H1 (cell line): ENCODE measurements around the gene SLC25A47. TPM values are rescaled to one million over a fixed set of nuclear protein-coding genes. Genes with fewer than 3 reads are reported as not detected.

Source experiments
- CTCF ChIA-PET: fragments of 300-600 bp; sonication (Branson Sonifier 250); formaldehyde crosslinking; loops from one replicate; lab custom pipeline; 2021; ENCODE audit not compliant: partially characterized antibody; lab: Charles Lee
- POLR2A ChIA-PET: fragments of 300-600 bp; sonication (Branson Sonifier 250); formaldehyde crosslinking; loops from one replicate; lab custom pipeline; 2021; ENCODE audit warnings: inconsistent platforms; ENCODE audit not compliant: partially characterized antibody; lab: Charles Lee
- DNase-seq, 2 experiments: peaks; one replicate each; pipeline versions ENCODE4 v3.0.0 to v3.0.0-alpha.2; 2010 to 2022; ENCODE audit warnings: low spot score in 2 of 2, low read depth in 1 of 2, mixed read lengths in 1 of 2
- FAIRE-seq: peaks from 2 replicates; lab custom pipeline; 2011; peaks lifted over from hg19 to GRCh38; lab: Jason Lieb, UNC
- H2AFZ ChIP-seq: 2 replicates; pipeline ENCODE4 v1.8.1; 2012; ENCODE audit warnings: low read length, inconsistent platforms
- H2AK5ac ChIP-seq: 2 replicates; pipeline ENCODE4 v1.6.1; 2013; ENCODE audit warnings: low read depth, low read length
- H2BK120ac ChIP-seq: replicated peaks from 2 replicates; pipeline ENCODE3; 2013; ENCODE audit warnings: low read depth, low read length, inconsistent platforms
- H2BK12ac ChIP-seq: 2 replicates; pipeline ENCODE4 v1.6.1; 2013; ENCODE audit warnings: low read depth, low read length
- H2BK15ac ChIP-seq: 2 replicates; pipeline ENCODE4 v1.6.1; 2013; ENCODE audit warnings: low read length
- H2BK20ac ChIP-seq: 2 replicates; pipeline ENCODE4 v1.6.1; 2013; ENCODE audit warnings: low read length
- H2BK5ac ChIP-seq: 2 replicates; pipeline ENCODE4 v1.6.1; 2013; ENCODE audit warnings: low read depth, low read length
- H3K14ac ChIP-seq: 2 replicates; pipeline ENCODE4 v1.6.1; 2013; ENCODE audit warnings: inconsistent platforms; ENCODE audit not compliant: insufficient read length
- H3K18ac ChIP-seq: 2 replicates; pipeline ENCODE4 v1.6.1; 2013; ENCODE audit warnings: low read length; ENCODE audit errors: extremely low read depth
- H3K23ac ChIP-seq: 2 replicates; pipeline ENCODE4 v1.6.1; 2013; ENCODE audit warnings: inconsistent platforms; ENCODE audit not compliant: insufficient read length
- H3K23me2 ChIP-seq: 2 replicates; pipeline ENCODE4 v1.6.1; 2013; ENCODE audit warnings: low read depth, low read length
- H3K27ac ChIP-seq: 2 replicates; pipeline ENCODE4 v1.6.1; 2011; ENCODE audit warnings: low read depth, low read length, inconsistent platforms
- H3K27me3 ChIP-seq, 4 experiments: replicated peaks in 1 of 4; 1 replicate in 1 of 4; 2 replicates in 3 of 4; pipeline versions ENCODE4 v1.6.1 to v1.8.1; 2011 to 2013; ENCODE audit warnings: low read length in 3 of 4, mild to moderate bottlenecking in 3 of 4, inconsistent platforms in 2 of 4, mixed read lengths in 2 of 4, moderate library complexity in 1 of 4; ENCODE audit not compliant: control insufficient read depth in 3 of 4, insufficient read depth in 3 of 4; ENCODE audit errors: extremely low read depth in 1 of 4
- H3K36me3 ChIP-seq, 4 experiments: 2 replicates each; pipeline versions ENCODE4 v1.6.1 to v1.8.1; 2011 to 2013; ENCODE audit warnings: mild to moderate bottlenecking in 4 of 4, low read length in 3 of 4, moderate library complexity in 2 of 4, control low read depth in 1 of 4, inconsistent platforms in 1 of 4; ENCODE audit not compliant: insufficient read depth in 4 of 4, control insufficient read depth in 2 of 4
- H3K4ac ChIP-seq: replicated peaks from 2 replicates; pipeline ENCODE3; 2013; ENCODE audit warnings: low read length, low read depth, mixed read lengths, inconsistent platforms; ENCODE audit not compliant: insufficient read length
- H3K4me1 ChIP-seq, 4 experiments: replicated peaks in 1 of 4; 1 replicate in 1 of 4; 2 replicates in 3 of 4; pipeline versions ENCODE4 v1.6.1 to v1.8.1; 2011 to 2013; ENCODE audit warnings: low read length in 3 of 4, inconsistent platforms in 2 of 4, mixed read lengths in 1 of 4; ENCODE audit not compliant: insufficient read depth in 4 of 4, control insufficient read depth in 3 of 4
- H3K4me2 ChIP-seq, 2 experiments: 2 replicates each; pipeline versions ENCODE4 v1.6.1 to v1.8.1; 2011 to 2013; ENCODE audit warnings: low read depth in 2 of 2, low read length in 2 of 2, control low read depth in 1 of 2, inconsistent platforms in 1 of 2, mild to moderate bottlenecking in 1 of 2; ENCODE audit not compliant: insufficient read depth in 1 of 2
- H3K4me3 ChIP-seq, 4 experiments: fragments of 200-600, 300-600 bp in 1 of 4; sonication (generic), shearing (Covaris generic), sonication (Bioruptor Twin) in 1 of 4; 2 replicates each; pipeline versions ENCODE4 v1.5.1 to v1.8.1; 2011 to 2016; ENCODE audit warnings: low read length in 4 of 4, low read depth in 3 of 4, control low read depth in 2 of 4, inconsistent platforms in 2 of 4, mild to moderate bottlenecking in 2 of 4, mixed read lengths in 1 of 4, moderate library complexity in 1 of 4; ENCODE audit not compliant: insufficient read depth in 2 of 4; ENCODE audit errors: extremely low read depth in 1 of 4
- H3K56ac ChIP-seq: replicated peaks from 2 replicates; pipeline ENCODE3; 2013; ENCODE audit warnings: low read depth, mild to moderate bottlenecking, mixed read lengths, low read length, inconsistent platforms; ENCODE audit not compliant: insufficient read length
- H3K79me1 ChIP-seq: 2 replicates; pipeline ENCODE4 v1.6.1; 2013; ENCODE audit warnings: low read depth, low read length, control low read depth
- H3K79me2 ChIP-seq, 2 experiments: 2 replicates each; pipeline versions ENCODE4 v1.6.1 to v1.8.1; 2012 to 2013; ENCODE audit warnings: low read length in 2 of 2, mild to moderate bottlenecking in 2 of 2, inconsistent platforms in 1 of 2; ENCODE audit not compliant: insufficient read depth in 2 of 2, control insufficient read depth in 1 of 2
- H3K9ac ChIP-seq, 4 experiments: replicated peaks in 1 of 4; 1 replicate in 1 of 4; 2 replicates in 3 of 4; pipeline versions ENCODE4 v1.6.1 to v1.8.1; 2011 to 2013; ENCODE audit warnings: low read depth in 3 of 4, low read length in 3 of 4, control low read depth in 2 of 4, mild to moderate bottlenecking in 2 of 4, moderate library complexity in 2 of 4, inconsistent platforms in 1 of 4; ENCODE audit errors: extremely low read depth in 1 of 4
- H3K9me3 ChIP-seq, 2 experiments: 2 replicates each; pipeline versions ENCODE4 v1.6.1 to v1.8.1; 2012 to 2013; ENCODE audit warnings: mild to moderate bottlenecking in 2 of 2, moderate library complexity in 2 of 2, control low read depth in 1 of 2, inconsistent platforms in 1 of 2, low read depth in 1 of 2, low read length in 1 of 2, mixed read lengths in 1 of 2; ENCODE audit not compliant: insufficient read depth in 2 of 2
- H4K20me1 ChIP-seq, 2 experiments: replicated peaks in 1 of 2; 2 replicates each; pipeline versions ENCODE3 to v1.8.1; 2011 to 2013; ENCODE audit warnings: inconsistent platforms in 2 of 2, low read length in 2 of 2, mild to moderate bottlenecking in 1 of 2; ENCODE audit not compliant: insufficient read depth in 2 of 2, control insufficient read depth in 1 of 2
- H4K5ac ChIP-seq: 2 replicates; pipeline ENCODE4 v1.6.1; 2013; ENCODE audit warnings: low read length, low read depth, mixed read lengths, inconsistent platforms; ENCODE audit not compliant: insufficient read length
- H4K8ac ChIP-seq: 2 replicates; pipeline ENCODE4 v1.8.0; 2013; ENCODE audit warnings: mild to moderate bottlenecking, moderate library complexity, low read length, inconsistent platforms; ENCODE audit not compliant: insufficient read depth; ENCODE audit errors: extremely low read depth
- H4K91ac ChIP-seq: replicated peaks from 2 replicates; pipeline ENCODE3; 2013; ENCODE audit warnings: low read length, mixed read lengths, inconsistent platforms; ENCODE audit not compliant: insufficient read length
- ATF2 ChIP-seq: IDR thresholded peaks from 2 replicates; pipeline ENCODE4 v1.6.1; 2012; ENCODE audit warnings: low read length, inconsistent platforms
- CEBPB ChIP-seq: IDR thresholded peaks from 2 replicates; pipeline ENCODE4 v1.6.1; 2012; ENCODE audit warnings: low read depth, low read length
- E2F6 ChIP-seq: IDR thresholded peaks from 2 replicates; pipeline ENCODE4 v1.6.1; 2012; ENCODE audit warnings: inconsistent platforms
- EGR1 ChIP-seq: IDR thresholded peaks from 2 replicates; pipeline ENCODE4 v1.6.1; 2011; ENCODE audit warnings: low read depth, low read length, borderline replicate concordance
- KDM1A ChIP-seq: fragments of 200-600, 300-600 bp; sonication (generic); IDR thresholded peaks from 2 replicates; pipeline ENCODE4 v1.7.1; 2016; ENCODE audit warnings: mild to moderate bottlenecking, low read length, borderline replicate concordance
- MAX ChIP-seq: IDR thresholded peaks from 2 replicates; pipeline ENCODE4 v1.6.1; 2012; ENCODE audit warnings: inconsistent platforms
- NRF1 ChIP-seq: IDR thresholded peaks from 2 replicates; pipeline ENCODE4 v1.6.1; 2011; ENCODE audit warnings: mild to moderate bottlenecking, low read depth, low read length, improper control_type of control experiment
- RAD21 ChIP-seq, 2 experiments: IDR thresholded peaks in 1 of 2; conservative IDR thresholded peaks in 1 of 2; 2 replicates each; pipeline ENCODE4 v1.6.1; 2011; ENCODE audit warnings: low read depth in 2 of 2, low read length in 2 of 2, improper control_type of control experiment in 1 of 2, inconsistent platforms in 1 of 2, mild to moderate bottlenecking in 1 of 2, moderate library complexity in 1 of 2
- RBBP5 ChIP-seq: IDR thresholded peaks from 2 replicates; pipeline ENCODE4 v1.7.1; 2012; ENCODE audit warnings: low read depth, mild to moderate bottlenecking, inconsistent platforms, low read length, moderate library complexity, borderline replicate concordance
- TAF1 ChIP-seq: IDR thresholded peaks from 2 replicates; pipeline ENCODE4 v1.6.1; 2011; ENCODE audit warnings: mild to moderate bottlenecking, low read depth, low read length
- WGBS, 2 experiments: shearing (Covaris generic) in 1 of 2; methylation state at CpG; one replicate each; pipeline versions ENCODE4 v1.1.6 to v1.1.7; 2013 to 2015; ENCODE audit warnings: low lambda C conversion rate in 2 of 2, mixed read lengths in 2 of 2, inconsistent platforms in 1 of 2, low coverage in 1 of 2, missing lambda C conversion rate in 1 of 2; ENCODE audit not compliant: insufficient replicate concordance in 2 of 2, insufficient coverage in 1 of 2, insufficient read length in 1 of 2; ENCODE audit errors: extremely low coverage in 1 of 2, missing lambda C conversion rate in 1 of 2; 5-methylcytosine and 5-hydroxymethylcytosine counted together
- polyA plus RNA-seq, 7 experiments: library from polyadenylated mRNA; depleted of rRNA in 3 of 7; stranded (reverse) in 5 of 7; unstranded in 2 of 7; fragments of >200 nt in 5 of 7; fragments of 200-250 nt in 2 of 7; gene quantifications; 1 replicate in 5 of 7; 2 replicates in 1 of 7; 4 replicates in 1 of 7; pipeline versions ENCODE4 v1.2.1 to v1.2.3, GENCODE V29; 2011 to 2013; ENCODE audit warnings: missing spikeins in 2 of 7, mixed read lengths in 2 of 7
- total RNA-seq: library from RNA; stranded (reverse); fragmentation: NEBNext Ultra II Directional; extraction: Animal tissue kit (Norgen Biotek cat#: 25700); gene quantifications from 2 replicates; pipeline ENCODE4 v1.2.1, GENCODE V29; 2021

SLC25A47 gene
- total and polyA plus RNA-seq, 2 of the 8 experiments (the other 6 are each of a cell fraction or from before 2014, with no cell fraction given), result not detected

GRCh38 chr14:100279133-100279532 is 44.0 kb upstream of the SLC25A47 start:
- Histone ChIP-seq H3K18ac (no peak overlapping the region), H2BK12ac (no peak overlapping the region), H4K8ac (no peak overlapping the region), H3K23me2 (no peaks in the 10 kb centered on the region), H2BK20ac (no peak overlapping the region), H3K4me3 (no peak overlapping the region), H4K20me1 (peaks cover 10 to 29% of the 10 kb centered on the region in 2 experiments), H2BK5ac (no peak overlapping the region), H3K27me3 (no peaks in the 10 kb centered on the region), H3K79me2 (peaks cover 5 to 78% of the 10 kb centered on the region in 2 experiments), H3K4me1 (peaks cover 2 to 18% (median 4%) of the 10 kb centered on the region in 4 experiments), H3K14ac (no peak overlapping the region), H3K36me3 (peaks cover 7 to 30% (median 11%) of the 10 kb centered on the region in 4 experiments; a peak in 7 of 8 replicates), H3K9me3 (no peaks in the 10 kb centered on the region), H4K5ac (no peak overlapping the region), H2BK15ac (no peak overlapping the region), H3K4me2 (no peak overlapping the region), H2AK5ac (no peak overlapping the region), H3K9ac (no peak overlapping the region), H3K27ac (no peak overlapping the region), H3K79me1 (peaks cover 18% of the 10 kb centered on the region), H3K56ac (no peak overlapping the region), H4K91ac (no peak overlapping the region), H2AFZ (no peak overlapping the region), H3K4ac (no peak overlapping the region), H3K23ac (no peak overlapping the region), H2BK120ac (no peak overlapping the region)
- DNase-seq (no peak), FAIRE-seq (no peak)
- ChIA-PET CTCF (interaction anchor here (1.8 kb wide), 1 partner anchor 10 kb away, joined by 6 read pairs; no protein-coding TSS in a partner anchor), POLR2A (interaction anchor here (0.7 kb wide), 1 partner anchor 41 kb away, joined by 3 read pairs; no protein-coding TSS in a partner anchor)
- TF ChIP-seq E2F6 (no peak), NRF1 (no peak), EGR1 (no peak), RBBP5 (no peak), ATF2 (no peak), TAF1 (no peak), MAX (no peak), KDM1A (no peak), CEBPB (no peak), RAD21 (IDR thresholded peaks at IDR 0.05 in 1 of 2, conservative IDR thresholded peaks at IDR 0.05 in 1 of 2; ENCODE audit: low read depth in 2 of 2, low read length in 2 of 2) (no peak)
- WGBS, 2 experiments, result 87% methylated on average over 2 of the region's 2 CpGs; no CpG with 5 or more reads in 1 of the 2 experiments
